SH-SY5Y (cell line): ENCODE data around the gene STAT1.

Experiments used
- GATA2 ChIP-seq: IDR thresholded peaks from 2 replicates; pipeline ENCODE4 v1.6.1; 2011; ENCODE audit warnings: mild to moderate bottlenecking, low read depth, low read length
- GATA3 ChIP-seq: IDR thresholded peaks from 2 replicates; pipeline ENCODE4 v1.6.1; 2011; ENCODE audit warnings: low read depth, mild to moderate bottlenecking, low read length, moderate library complexity

- TF ChIP-seq GATA2 (no peak), GATA3 (no peak)
Measured at GRCh38 chr2:190987938-190988337, 26.0 kb downstream of the STAT1 start.
